Amniotic stem cell (primary cell): ENCODE measurements around the gene CYP11A1.

ENCODE experiments used
- DNase-seq: peaks from one replicate; lab custom pipeline; 2025; lab: John Stamatoyannopoulos, UW

CYP11A1 gene

GRCh38 chr15:74367296-74367854, at the start of gene CYP11A1:
Gene CYP11A1, minus strand, starts transcription at chr15:74367646. Its CDS starts 61 bp downstream, at chr15:74367585.
- DNase-seq, result no peak

DNA sequence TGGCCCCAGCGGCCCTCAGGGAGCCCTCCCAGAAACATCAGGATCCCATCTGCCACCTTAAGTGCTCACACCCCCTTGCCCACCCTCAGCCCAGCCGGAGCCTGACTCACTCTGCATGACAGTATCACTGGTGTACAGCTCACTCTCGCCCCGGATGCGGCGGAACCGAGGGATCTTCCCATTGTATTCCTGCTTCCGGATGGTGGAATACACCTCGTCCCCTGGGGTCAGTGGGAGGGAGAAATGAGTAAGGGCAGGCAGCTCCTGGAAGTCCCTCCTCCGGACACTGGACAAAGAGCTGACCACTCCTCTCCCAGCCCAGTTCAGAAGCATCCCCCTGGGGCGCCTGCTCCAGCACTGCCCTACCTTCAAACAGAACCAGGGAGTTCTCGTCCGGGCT, 49.8 kb upstream of the CYP11A1 start:
- DNase-seq, result no peak

GRCh38 chr15:74415966-74416916, 48.8 kb upstream of the CYP11A1 start:
- no peak for DNase-seq

DNA sequence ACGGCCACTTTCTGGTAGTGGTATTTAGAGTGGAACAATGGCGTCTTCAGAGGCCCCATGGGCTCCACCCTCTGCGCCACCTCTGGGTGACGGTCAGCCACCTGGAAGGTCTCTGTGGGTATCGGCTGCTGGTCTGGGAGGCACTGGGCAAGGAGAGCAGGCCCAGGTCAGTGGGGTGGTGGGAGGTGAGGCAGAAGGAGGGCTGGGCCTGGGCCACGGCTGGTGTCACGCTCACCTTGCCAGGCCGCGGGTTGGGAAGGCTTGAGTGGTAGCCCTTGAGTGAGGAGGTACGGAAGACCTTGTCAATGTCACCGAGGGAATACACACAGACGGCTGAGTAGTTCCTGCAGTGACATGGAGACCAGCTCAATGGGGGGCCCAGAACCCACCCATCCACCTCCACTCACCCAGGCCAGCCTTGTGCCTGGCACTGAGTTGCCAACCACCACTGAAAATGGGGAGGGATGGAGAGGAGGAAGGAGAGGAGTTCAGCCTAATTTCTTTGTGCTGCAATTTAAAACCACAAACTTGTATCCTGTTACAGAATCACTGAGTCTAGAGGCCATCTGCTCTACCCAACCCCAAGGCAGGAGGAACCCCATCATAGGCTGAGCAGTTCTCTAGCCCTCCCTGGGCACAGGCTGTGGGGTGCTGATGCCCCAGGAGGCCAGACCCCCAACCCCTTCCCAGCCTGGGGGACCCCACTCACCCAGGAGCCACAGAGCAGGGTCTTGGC, 47.3 kb upstream of the CYP11A1 start:
- no peak for DNase-seq

DNA sequence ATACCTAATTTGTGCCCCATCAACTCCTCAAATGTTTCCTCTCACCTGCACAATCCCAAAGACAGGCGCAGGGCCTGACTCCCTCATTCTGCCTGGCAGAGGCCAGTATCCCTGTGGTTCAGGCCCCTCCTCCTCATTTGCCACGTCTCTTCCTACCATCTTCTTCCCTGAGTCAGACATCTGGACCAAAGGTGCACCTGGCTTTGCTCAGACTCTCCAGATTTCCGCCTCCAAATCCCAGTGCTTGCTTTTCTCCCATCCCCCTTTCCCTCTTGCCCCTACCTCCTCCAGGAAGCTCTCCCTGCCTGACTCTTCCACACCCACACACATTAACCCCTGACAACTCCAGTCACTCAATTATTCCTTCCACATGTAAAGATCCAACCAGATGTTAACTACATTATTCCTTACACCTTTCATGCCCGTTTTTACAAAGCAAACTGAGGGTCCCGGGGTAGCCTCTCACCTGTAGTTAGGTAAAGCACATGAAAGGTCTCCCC, 46.7 kb upstream of the CYP11A1 start:
- DNase-seq, result no peak

GRCh38 chr15:74413350-74414080, 46.1 kb upstream of the CYP11A1 start:
- no peak for DNase-seq

DNA sequence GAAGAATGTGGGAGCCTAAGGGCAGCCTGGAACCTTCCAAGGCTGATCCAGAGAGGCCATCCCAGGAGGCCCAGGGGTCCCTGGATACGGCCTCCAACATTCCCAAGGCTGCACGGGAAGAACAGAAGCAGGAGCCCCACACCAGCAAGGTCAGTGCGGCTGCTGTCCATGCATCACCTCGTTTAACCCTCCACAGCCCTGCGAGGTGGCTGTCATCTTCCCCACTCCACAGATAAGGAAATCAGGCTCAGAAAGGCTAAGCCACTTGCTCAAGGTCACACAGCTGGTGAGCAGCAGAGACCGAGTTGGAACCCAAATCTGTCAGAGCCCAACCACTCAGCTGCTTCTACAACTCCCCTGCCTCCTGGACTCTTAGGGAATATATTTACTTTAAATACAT, 44.7 kb upstream of the CYP11A1 start:
- no peak for DNase-seq

DNA sequence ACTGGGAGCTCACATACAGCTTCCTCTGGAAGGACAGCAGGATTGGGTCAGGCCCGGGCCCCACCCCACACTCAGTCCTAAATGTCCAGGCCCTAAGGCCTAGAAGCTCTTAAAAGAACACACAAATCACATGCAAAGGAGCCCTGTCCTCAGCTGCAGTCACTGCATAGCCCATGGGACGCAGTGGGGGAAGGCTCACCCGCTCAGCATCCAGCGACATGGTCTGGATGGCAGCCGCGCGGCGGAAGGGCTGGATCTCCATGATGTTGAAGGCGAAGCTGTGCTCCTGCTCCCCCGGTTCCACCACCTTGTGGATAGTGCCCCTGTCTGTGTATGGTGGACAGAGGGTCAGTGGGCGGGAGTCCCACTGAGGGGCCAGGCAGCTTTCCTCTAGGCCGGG, 44.2 kb upstream of the CYP11A1 start:
- DNase-seq, result no peak

- DNase-seq, result no peak
Measured at GRCh38 chr15:74410502-74410901, 43.1 kb upstream of the CYP11A1 start.

DNA sequence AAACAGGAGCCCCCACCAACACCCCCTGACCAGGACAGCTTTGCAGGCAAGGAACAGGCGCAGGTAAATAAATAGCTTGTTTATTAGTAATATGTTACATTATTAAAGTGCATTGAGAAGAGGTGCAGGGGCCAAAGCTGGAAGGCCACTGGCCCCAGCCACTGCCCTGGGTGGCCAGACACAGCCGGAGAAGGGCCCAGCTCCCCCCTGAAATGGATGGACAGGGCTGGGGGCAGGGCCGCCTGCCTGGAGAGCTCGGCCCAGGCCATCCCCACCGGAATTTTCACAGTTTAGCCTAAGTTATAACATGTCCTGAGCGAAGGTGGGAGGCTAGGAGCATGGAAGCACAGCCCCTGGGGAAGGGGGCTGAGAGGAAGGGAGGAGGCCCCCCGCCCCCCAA, 41.8 kb upstream of the CYP11A1 start:
- DNase-seq, result no peak

DNA sequence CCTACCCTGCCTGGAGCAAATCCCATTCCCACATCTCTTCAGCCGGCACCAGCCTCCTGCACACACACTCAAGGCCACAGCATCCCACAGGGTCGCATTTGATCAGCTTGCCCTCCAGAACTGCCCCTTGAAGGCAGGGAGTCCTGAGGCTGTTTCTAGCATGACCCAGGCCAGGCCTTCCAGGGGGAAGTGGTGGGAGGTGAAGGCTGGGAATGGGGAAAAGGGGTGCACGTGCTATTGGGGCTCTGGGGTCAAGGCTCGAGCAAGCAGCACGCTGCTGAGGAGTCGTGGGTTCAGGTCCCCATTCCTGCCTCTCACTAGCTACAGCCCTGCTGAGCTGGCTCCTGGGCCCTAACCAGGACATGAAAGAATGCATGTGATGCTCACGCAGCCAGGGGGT, 41.4 kb upstream of the CYP11A1 start:
- no peak for DNase-seq

DNA sequence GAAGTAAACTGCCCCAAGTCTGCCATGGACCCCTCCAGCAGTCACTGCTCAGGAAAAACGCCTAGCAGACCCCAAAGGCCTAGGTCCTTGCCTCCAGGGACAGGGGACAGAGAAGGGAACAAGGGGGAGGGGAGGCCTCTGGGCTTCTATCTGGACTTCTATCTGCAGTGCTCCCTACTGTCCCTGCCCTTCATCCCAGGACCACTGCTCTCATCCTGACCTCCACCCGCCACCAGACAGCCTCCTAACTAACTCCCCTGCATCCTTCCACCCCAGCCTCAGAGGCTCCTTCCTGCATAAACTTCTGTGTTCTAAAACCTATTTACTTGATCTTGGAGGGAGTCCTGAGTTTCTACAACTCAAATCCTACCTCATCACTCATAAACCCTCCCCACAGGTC, 40.9 kb upstream of the CYP11A1 start:
- DNase-seq, result no peak

GRCh38 chr15:74406992-74407705, 39.7 kb upstream of the CYP11A1 start:
- peak; percentile 74 for DNase-seq

DNA sequence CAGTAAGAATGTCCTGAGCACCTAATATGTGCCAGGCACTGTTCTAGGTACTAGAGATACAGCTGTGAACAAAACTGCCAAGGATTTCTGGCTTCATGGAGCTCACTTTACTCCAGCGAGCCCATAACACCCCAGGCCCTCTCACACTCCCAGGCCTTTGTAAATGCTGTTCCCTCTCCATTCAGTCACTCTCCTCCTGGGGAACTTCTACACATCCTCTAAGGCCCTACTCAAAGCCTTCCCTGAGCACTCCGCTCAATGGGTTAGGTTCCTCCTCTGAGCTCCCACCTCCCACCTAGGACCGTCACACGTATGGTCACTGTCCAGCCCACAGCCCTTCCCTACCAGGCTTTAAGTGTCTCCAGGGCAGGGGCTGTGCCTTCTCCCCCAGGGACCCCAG, 39.1 kb upstream of the CYP11A1 start:
- DNase-seq, result no peak

DNA sequence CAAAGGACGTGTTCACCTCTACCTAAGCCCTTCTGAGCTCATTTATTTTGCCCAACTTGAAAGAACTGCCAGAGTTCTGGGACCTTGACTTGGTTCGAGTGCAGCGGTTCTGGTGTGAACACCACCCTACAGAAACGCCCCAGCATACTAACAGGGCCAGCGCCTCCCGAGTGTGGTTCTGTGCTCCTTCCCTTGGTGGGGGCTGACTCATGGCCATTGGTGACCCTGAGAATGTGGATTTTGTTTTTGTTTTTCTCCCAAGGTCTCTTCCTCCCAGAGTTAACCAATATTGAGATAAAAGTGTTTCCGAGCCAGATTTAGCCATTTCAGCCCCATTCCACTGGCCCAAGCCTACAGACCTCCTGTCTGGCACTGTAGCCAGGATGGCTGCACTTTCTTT, 38.4 kb upstream of the CYP11A1 start:
- DNase-seq, result no peak

- DNase-seq, result no peak
Measured at GRCh38 chr15:74403991-74404563, 36.6 kb upstream of the CYP11A1 start.

- no peak for DNase-seq
Measured at GRCh38 chr15:74403588-74403919, 36.1 kb upstream of the CYP11A1 start.

GRCh38 chr15:74402873-74403587, 35.6 kb upstream of the CYP11A1 start:
- DNase-seq, result no peak

DNA sequence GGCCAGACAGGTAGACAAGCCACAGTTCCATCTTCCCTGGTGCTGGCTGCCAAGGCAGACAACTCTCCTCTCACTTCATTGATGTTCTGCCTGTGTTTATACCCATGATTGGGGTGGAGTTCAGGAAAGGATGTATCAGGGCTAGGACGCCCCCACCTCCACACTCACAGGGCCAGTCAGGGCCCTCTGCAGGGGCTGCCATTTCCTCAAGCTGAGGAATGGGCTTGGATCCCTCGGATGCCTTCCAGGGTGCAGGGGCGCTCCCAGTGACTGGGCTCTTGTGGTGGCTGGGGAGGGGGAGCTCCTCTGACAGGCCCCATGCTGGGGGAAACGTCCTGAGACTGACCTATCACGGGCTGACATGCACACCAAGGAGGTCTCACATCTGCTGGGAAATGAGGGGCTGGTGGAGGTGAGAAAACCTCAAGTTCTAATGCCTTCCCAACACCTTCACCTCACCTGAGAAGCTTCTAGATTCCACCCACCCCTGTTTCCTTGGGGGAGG, 34.9 kb upstream of the CYP11A1 start:
- DNase-seq, result no peak
